HepG2 (cell line): ENCODE results near the gene CDK8. TPM values are rescaled to one million over a fixed set of nuclear protein-coding genes. Genes with fewer than 3 reads are reported as not detected.

Experiments used
- ATAC-seq: fragments of 200-7000 bp; cut with Tn5 transposase; 3 replicates; pipeline ENCODE4 v1.9.1; 2020; ENCODE audit warnings: mild to moderate bottlenecking, moderate library complexity
- Bru-seq: library from RNA; stranded (reverse); fragments of 400-500 nt; gene quantifications from one replicate; lab custom pipeline; 2021; lab: Mats Ljungman, UMichigan
- BruChase-seq, 2 experiments: library from RNA; stranded (reverse); fragments of 400-500 nt; gene quantifications; one replicate each; lab custom pipeline; 2021; lab: Mats Ljungman, UMichigan
- BruUV-seq: library from RNA; stranded (reverse); fragments of 400-500 nt; replicated peaks from 2 replicates; lab custom pipeline; 2021; lab: Mats Ljungman, UMichigan
- CTCF ChIA-PET: fragments of 300-600 bp; formaldehyde crosslinking; extraction: SDS; loops from one replicate; lab custom pipeline; 2021; ENCODE audit warnings: low total read pairs, inconsistent platforms, low intra/inter-chr PET ratio; lab: Yijun Ruan, JAX
- POLR2A ChIA-PET: fragments of 350-600 bp; sonication (Branson Sonifier 250); formaldehyde crosslinking; loops from one replicate; lab custom pipeline; 2020; ENCODE audit warnings: antibody characterized with exemption, inconsistent platforms; lab: Yijun Ruan, JAX
- DNase-seq: peaks from one replicate; pipeline ENCODE4 v3.0.0-alpha.2; 2015; ENCODE audit warnings: low spot score
- FAIRE-seq: peaks from 3 replicates; lab custom pipeline; 2011; peaks lifted over from hg19 to GRCh38; lab: Jason Lieb, UNC
- H2AFZ ChIP-seq: one replicate; pipeline ENCODE4 v1.6.1; 2011; ENCODE audit warnings: low read length, inconsistent platforms
- H3K27ac ChIP-seq: fragments of 300-600 bp; 3 replicates; pipeline ENCODE4 v1.8.0; 2011; ENCODE audit warnings: mixed run types, mild to moderate bottlenecking, mixed read lengths, low read length, inconsistent platforms; ENCODE audit not compliant: insufficient read depth; ENCODE audit errors: extremely low read length
- H3K27me3 ChIP-seq, 2 experiments: fragments of 200-600 bp in 1 of 2; 2 replicates in 1 of 2; 3 replicates in 1 of 2; pipeline versions ENCODE4 v1.6.0 to v1.8.0; 2011; ENCODE audit warnings: low read length in 2 of 2, mild to moderate bottlenecking in 2 of 2, moderate library complexity in 2 of 2, inconsistent platforms in 1 of 2; ENCODE audit not compliant: insufficient read depth in 2 of 2, control insufficient read depth in 1 of 2
- H3K36me3 ChIP-seq, 2 experiments: fragments of 200-600 bp in 1 of 2; replicated peaks in 1 of 2; 2 replicates in 1 of 2; 3 replicates in 1 of 2; pipeline versions ENCODE4 v1.5.1 to v1.8.0; 2011; ENCODE audit warnings: low read length in 2 of 2, inconsistent platforms in 1 of 2; ENCODE audit not compliant: insufficient read depth in 2 of 2, control insufficient read depth in 1 of 2
- H3K4me1 ChIP-seq: 2 replicates; pipeline ENCODE4 v1.5.1; 2012; ENCODE audit warnings: low read length, inconsistent platforms; ENCODE audit not compliant: insufficient read depth
- H3K4me2 ChIP-seq: 2 replicates; pipeline ENCODE4 v1.6.0; 2011; ENCODE audit warnings: low read depth, low read length, inconsistent platforms
- H3K4me3 ChIP-seq, 3 experiments: fragments of 200-600 bp in 1 of 3; sonication (generic), shearing (Covaris generic) in 1 of 3; replicated peaks in 1 of 3; 2 replicates each; pipeline ENCODE4 v1.5.1; 2011 to 2016; ENCODE audit warnings: low read length in 3 of 3, inconsistent platforms in 2 of 3, low read depth in 2 of 3, mild to moderate bottlenecking in 2 of 3, control low read depth in 1 of 3, mixed read lengths in 1 of 3; ENCODE audit not compliant: insufficient read depth in 1 of 3
- H3K79me2 ChIP-seq: one replicate; pipeline ENCODE4 v1.6.1; 2011; ENCODE audit warnings: low read length, inconsistent platforms; ENCODE audit not compliant: insufficient read depth
- H3K9ac ChIP-seq: 2 replicates; pipeline ENCODE4 v1.6.0; 2011; ENCODE audit warnings: mild to moderate bottlenecking, low read depth, low read length, inconsistent platforms; ENCODE audit not compliant: insufficient read depth
- H3K9me3 ChIP-seq: 2 replicates; pipeline ENCODE4 v1.5.1; 2012; ENCODE audit warnings: mild to moderate bottlenecking, low read length
- H4K20me1 ChIP-seq: 2 replicates; pipeline ENCODE4 v1.6.0; 2011; ENCODE audit warnings: inconsistent platforms, mild to moderate bottlenecking, low read length, moderate library complexity; ENCODE audit not compliant: insufficient read depth
- GPN1 ChIP-seq: sonication (generic); formaldehyde crosslinking; IDR thresholded peaks from 2 replicates; pipeline ENCODE4 v1.5.1; 2020; ENCODE audit warnings: missing genetic modification reagents, borderline replicate concordance
- KLF13 ChIP-seq: sonication (generic); formaldehyde crosslinking; IDR thresholded peaks from 2 replicates; pipeline ENCODE4 v1.4.0; 2020; ENCODE audit warnings: mild to moderate bottlenecking, missing genetic modification reagents
- MBD4 ChIP-seq: IDR thresholded peaks from 2 replicates; pipeline ENCODE4 v1.6.1; 2012; ENCODE audit warnings: low read length, inconsistent platforms, borderline replicate concordance
- RARG ChIP-seq: sonication (generic); formaldehyde crosslinking; IDR thresholded peaks from 2 replicates; pipeline ENCODE4 v1.4.0; 2020; ENCODE audit warnings: low read depth, mild to moderate bottlenecking, missing genetic modification reagents
- SNAPC4 ChIP-seq: sonication (generic); formaldehyde crosslinking; IDR thresholded peaks from 2 replicates; pipeline ENCODE4 v1.4.0; 2020; ENCODE audit warnings: mild to moderate bottlenecking, missing genetic modification reagents
- U2AF2 ChIP-seq: fragments of 200-400 bp; formaldehyde crosslinking; IDR thresholded peaks from 2 replicates; pipeline ENCODE4 v1.6.1; 2017; ENCODE audit warnings: low read depth, mild to moderate bottlenecking, low read length
- ZNF18 ChIP-seq: sonication (generic); formaldehyde crosslinking; IDR thresholded peaks from 2 replicates; pipeline ENCODE4 v1.8.0; 2022; ENCODE audit warnings: mild to moderate bottlenecking, missing genetic modification reagents; ENCODE audit not compliant: insufficient replicate concordance
- ZNF468 ChIP-seq: sonication (generic); formaldehyde crosslinking; IDR thresholded peaks from 2 replicates; pipeline ENCODE4 v1.8.0; 2022; ENCODE audit warnings: mild to moderate bottlenecking, moderate library complexity, missing genetic modification reagents
- ZSCAN12 ChIP-seq: sonication (generic); formaldehyde crosslinking; IDR thresholded peaks from 2 replicates; pipeline ENCODE4 v1.9.0; 2021; ENCODE audit warnings: mild to moderate bottlenecking, missing genetic modification reagents
- WGBS: methylation state at CpG from one replicate; pipeline ENCODE4 v1.1.6; 2017; ENCODE audit warnings: low lambda C conversion rate; 5-methylcytosine and 5-hydroxymethylcytosine counted together
- in situ Hi-C: cut with HindIII; loops from 2 replicates; pipeline ENCODE4 v1.10.0; 2017; ENCODE audit warnings: low pct_unique_long_range_greater_than_20kb; ENCODE audit not compliant: extremely low pct_ligation_motif_present
- intact Hi-C: fragments of 100-400 bp; cut with micrococcal nuclease; formaldehyde crosslinking; loops from one replicate; pipeline ENCODE4 v1.10.0; 2022; ENCODE audit not compliant: unreplicated experiment
- long read RNA-seq, 2 experiments: library from RNA in 1 of 2; library from polyadenylated mRNA in 1 of 2; stranded (forward) in 1 of 2; unstranded in 1 of 2; transcript quantifications; one replicate each; pipeline ENCODE4 v2.0.0, GENCODE V29; 2019 to 2022
- polyA minus RNA-seq, 3 experiments: library from RNA; depleted of rRNA, polyadenylated mRNA; stranded (reverse); fragments of >200 nt; gene quantifications; 2 replicates each; pipeline ENCODE4 v1.2.3, GENCODE V29; 2011; ENCODE audit warnings: low replicate concordance in 1 of 3
- polyA plus RNA-seq, 8 experiments: library from polyadenylated mRNA; depleted of rRNA in 3 of 8; stranded (reverse) in 7 of 8; unstranded in 1 of 8; fragments of >200 nt; fragmentation: Illumina TruSeq in 4 of 8; extraction: Trizol in 4 of 8; gene quantifications; 2 replicates each; pipeline versions ENCODE4 v1.2.1 to v1.2.3, GENCODE V29; 2011 to 2016; ENCODE audit warnings: low read depth in 4 of 8, missing spikeins in 1 of 8, mixed read lengths in 1 of 8; ENCODE audit not compliant: insufficient read depth in 1 of 8
- total RNA-seq, 5 experiments: library from RNA; depleted of rRNA; stranded (reverse); fragments of >200 nt; fragmentation: Illumina TruSeq; extraction: Trizol; gene quantifications; 2 replicates each; pipeline ENCODE4 v1.2.3, GENCODE V29; 2016; ENCODE audit warnings: low read depth in 1 of 5

CDK8 gene
- total RNA-seq (2016; rRNA removed; fragmentation: Illumina TruSeq; extraction: Trizol), result 16.4 and 21.3 TPM in 2 replicates
- 9.4 and 10.8 TPM in 2 replicates for total RNA-seq (2016; cell fraction: cytosol; rRNA removed; fragmentation: Illumina TruSeq; extraction: Trizol; ENCODE audit: low read depth)
- total RNA-seq (2016; cell fraction: insoluble cytoplasmic fraction; rRNA removed; fragmentation: Illumina TruSeq; extraction: Trizol), result 16.5 and 18.1 TPM in 2 replicates
- total RNA-seq (2016; cell fraction: membrane; rRNA removed; fragmentation: Illumina TruSeq; extraction: Trizol), result 14.5 and 14.6 TPM in 2 replicates
- total RNA-seq (2016; cell fraction: nucleus; rRNA removed; fragmentation: Illumina TruSeq; extraction: Trizol), result 13.3 and 15.7 TPM in 2 replicates
- 13.7 and 15.8 TPM in 2 replicates for polyA plus RNA-seq (2011; rRNA removed)
- polyA plus RNA-seq (2011; cell fraction: cytosol; rRNA removed), result 8.6 and 11.8 TPM in 2 replicates
- polyA plus RNA-seq (2011; cell fraction: nucleus; rRNA removed), result 14.0 TPM in 2 replicates
- polyA plus RNA-seq (2012), result 11.1 and 13.6 TPM in 2 replicates
- polyA plus RNA-seq (2016; cell fraction: cytosol; fragmentation: Illumina TruSeq; extraction: Trizol; ENCODE audit: low read depth), result 1.7 and 1.8 TPM in 2 replicates
- polyA plus RNA-seq (2016; cell fraction: insoluble cytoplasmic fraction; fragmentation: Illumina TruSeq; extraction: Trizol; ENCODE audit: low read depth), result 17.6 and 18.5 TPM in 2 replicates
- 6.1 and 6.3 TPM in 2 replicates for polyA plus RNA-seq (2016; cell fraction: membrane; fragmentation: Illumina TruSeq; extraction: Trizol; ENCODE audit: low read depth)
- polyA plus RNA-seq (2016; cell fraction: nucleus; fragmentation: Illumina TruSeq; extraction: Trizol; ENCODE audit: insufficient read depth, low read depth), result 23.1 and 24.6 TPM in 2 replicates
- 21.3 and 22.8 TPM in 2 replicates for polyA minus RNA-seq (2011; rRNA and poly(A)+ RNA removed; ENCODE audit: low replicate concordance)
- 11.7 and 12.0 TPM in 2 replicates for polyA minus RNA-seq (2011; cell fraction: cytosol; rRNA and poly(A)+ RNA removed)
- 14.9 and 15.5 TPM in 2 replicates for polyA minus RNA-seq (2011; cell fraction: nucleus; rRNA and poly(A)+ RNA removed)
- Bru-seq, nascent RNA, result percentile 78 among the genes with signal in this experiment
- percentile 71 among the genes with signal in this experiment for BruChase-seq, experiment 1, labeled RNA remaining after a 6-hour chase
- BruChase-seq, experiment 2, labeled RNA remaining after a 2-hour chase, result percentile 74 among the genes with signal in this experiment
- long read RNA-seq, experiment 1, partial matches to known transcripts, result 2 of 4 reads
- long read RNA-seq, experiment 1, other reads (novel, unspliced or antisense), result 2 of 4 reads
- long read RNA-seq, experiment 2, partial matches to known transcripts, result 1 of 25 reads
- long read RNA-seq, experiment 2, other reads (novel, unspliced or antisense), result 20 of 25 reads

- Histone ChIP-seq H3K36me3 (no peaks in the 10 kb centered on the region), H3K79me2 (peaks cover 45% of the 10 kb centered on the region), H3K9me3 (no peaks in the 10 kb centered on the region), H2AFZ (peak within 1 kb of the TSS; percentile 88), H3K27me3 (no peaks in the 10 kb centered on the region; a peak in 1 of 5 replicates), H3K4me3 (peak within 1 kb of the TSS; percentile 80 to 91 (median 90)), H3K27ac (peak within 1 kb of the TSS; percentile 87), H4K20me1 (peaks cover 20% of the 10 kb centered on the region; the same call in 1 of the 2 replicates), H3K4me2 (peak within 1 kb of the TSS; percentile 88), H3K4me1 (peaks cover 39% of the 10 kb centered on the region), H3K9ac (peak within 1 kb of the TSS; percentile 80)
- intact Hi-C loops, result loop anchor here (2.0 kb wide), 2 partner anchors 33 to 67 kb away; no protein-coding TSS in a partner anchor
- ChIA-PET CTCF (no interaction called here), POLR2A (no interaction called here)
- FAIRE-seq, result peak; percentile 77
- ATAC-seq, result peak; percentile 90
- peak; percentile 83 for DNase-seq
- WGBS, result under 1% methylated on average over 26 of the region's 79 CpGs
- in situ Hi-C loops, result no loop called here
- no TSS peak for BruUV-seq
- TF ChIP-seq RARG (CRISPR knock-in tag) (no peak), MBD4 (no peak), ZNF468 (CRISPR knock-in tag) (no peak), SNAPC4 (no peak), KLF13 (CRISPR knock-in tag) (no peak), GPN1 (CRISPR knock-in tag) (no peak), ZSCAN12 (no peak), U2AF2 (no peak), ZNF18 (CRISPR knock-in tag) (peak; percentile 83)
Measured at GRCh38 chr13:26253787-26254582, at the start of gene CDK8. Gene CDK8, plus strand, starts transcription at chr13:26254129. Its CDS starts 513 bp downstream, at chr13:26254642.
